ENCODE measurements around the gene PRKCH.

Gene PRKCH

GRCh38 chr14:61508526-61508925 lies 187.1 kb downstream of the PRKCH start:
- DNase-seq: no peak
- H3K9me3 Mint-ChIP-seq: peaks cover 8% of the 10 kb centered on the region
- no peak overlapping the region for H3K4me3 Mint-ChIP-seq
- H3K36me3 Mint-ChIP-seq: peaks cover 75% of the 10 kb centered on the region
- H3K4me1 Mint-ChIP-seq: peaks cover 90% of the 10 kb centered on the region
- peak overlapping the region; percentile 53 for H3K27ac Mint-ChIP-seq
- no peaks in the 10 kb centered on the region for H3K27me3 Mint-ChIP-seq
- CTCF ChIA-PET: interaction anchor here (1.0 kb wide), 1 partner anchor 29 kb away, joined by 3 read pairs; no protein-coding TSS in a partner anchor

- peaks cover 87% of the 10 kb centered on the region for H3K4me1 Mint-ChIP-seq
- H3K4me3 Mint-ChIP-seq: no peak overlapping the region
- no peaks in the 10 kb centered on the region for H3K9me3 Mint-ChIP-seq
- peaks cover 79% of the 10 kb centered on the region for H3K36me3 Mint-ChIP-seq
- peak overlapping the region; percentile 86 for H3K27ac Mint-ChIP-seq
- no peak for DNase-seq
- CTCF ChIA-PET: interaction anchor here (1.2 kb wide), 1 partner anchor 34 kb away, joined by 3 read pairs; no protein-coding TSS in a partner anchor
- no peaks in the 10 kb centered on the region for H3K27me3 Mint-ChIP-seq
Observed at GRCh38 chr14:61510736-61511557, 189.6 kb downstream of the PRKCH start.

GRCh38 chr14:61511558-61511948 lies 190.2 kb downstream of the PRKCH start:
- Mint-ChIP-seq H3K36me3 (peaks cover 77% of the 10 kb centered on the region), H3K9me3 (no peaks in the 10 kb centered on the region), H3K4me3 (no peak overlapping the region), H3K27ac (peak overlapping the region; percentile 86), H3K27me3 (no peaks in the 10 kb centered on the region), H3K4me1 (peaks cover 85% of the 10 kb centered on the region)
- peak; percentile 37 for DNase-seq
- CTCF ChIA-PET: interaction anchor here (0.8 to 1.3 kb wide), 4 partner anchors 35 to 326 kb away, joined by 3 read pairs; no protein-coding TSS in a partner anchor

GRCh38 chr14:61512026-61512834 lies 190.9 kb downstream of the PRKCH start:
- no peak for DNase-seq
- peaks cover 76% of the 10 kb centered on the region for H3K36me3 Mint-ChIP-seq
- H3K9me3 Mint-ChIP-seq: no peaks in the 10 kb centered on the region
- CTCF ChIA-PET: interaction anchor here (0.6 to 1.8 kb wide), 7 partner anchors 9 to 325 kb away, joined by 3 to 10 read pairs (median 3); no protein-coding TSS in a partner anchor
- H3K4me1 Mint-ChIP-seq: peaks cover 86% of the 10 kb centered on the region
- no peaks in the 10 kb centered on the region for H3K27me3 Mint-ChIP-seq
- peak overlapping the region; percentile 86 for H3K27ac Mint-ChIP-seq
- H3K4me3 Mint-ChIP-seq: peak overlapping the region; percentile 2

GRCh38 chr14:61513986-61514830 lies 192.8 kb downstream of the PRKCH start:
- no peak overlapping the region for H3K27ac Mint-ChIP-seq
- CTCF ChIA-PET: no interaction called here
- peaks cover 82% of the 10 kb centered on the region for H3K4me1 Mint-ChIP-seq
- no peaks in the 10 kb centered on the region for H3K9me3 Mint-ChIP-seq
- no peak for DNase-seq
- peaks cover 68% of the 10 kb centered on the region for H3K36me3 Mint-ChIP-seq
- H3K4me3 Mint-ChIP-seq: no peak overlapping the region
- H3K27me3 Mint-ChIP-seq: no peaks in the 10 kb centered on the region

- H3K9me3 Mint-ChIP-seq: no peaks in the 10 kb centered on the region
- H3K4me3 Mint-ChIP-seq: no peak overlapping the region
- DNase-seq: no peak
- peaks cover 68% of the 10 kb centered on the region for H3K36me3 Mint-ChIP-seq
- CTCF ChIA-PET: no interaction called here
- peaks cover 75% of the 10 kb centered on the region for H3K4me1 Mint-ChIP-seq
- peak overlapping the region; percentile 43 for H3K27ac Mint-ChIP-seq
- H3K27me3 Mint-ChIP-seq: no peaks in the 10 kb centered on the region
Observed at GRCh38 chr14:61514927-61515326, 193.5 kb downstream of the PRKCH start.

- CTCF ChIA-PET: interaction anchor here (0.8 kb wide), 1 partner anchor 9 kb away, joined by 3 read pairs; no protein-coding TSS in a partner anchor
- Mint-ChIP-seq H3K27me3 (no peaks in the 10 kb centered on the region), H3K4me3 (no peak overlapping the region), H3K36me3 (peaks cover 66% of the 10 kb centered on the region), H3K9me3 (no peaks in the 10 kb centered on the region), H3K27ac (no peak overlapping the region), H3K4me1 (peaks cover 71% of the 10 kb centered on the region)
- DNase-seq: no peak
Observed at GRCh38 chr14:61515436-61516117, 194.2 kb downstream of the PRKCH start.

GRCh38 chr14:61516118-61516743 lies 194.9 kb downstream of the PRKCH start:
- CTCF ChIA-PET: interaction anchor here (0.8 kb wide), 1 partner anchor 10 kb away, joined by 3 read pairs; no protein-coding TSS in a partner anchor
- H3K4me3 Mint-ChIP-seq: no peak overlapping the region

GRCh38 chr14:61516964-61517653 lies 195.7 kb downstream of the PRKCH start:
- CTCF ChIA-PET: no interaction called here

More at GRCh38 chr14:61516118-61516743, 194.9 kb downstream of the PRKCH start:
- no peak for DNase-seq
- peaks cover 65% of the 10 kb centered on the region for H3K4me1 Mint-ChIP-seq
- H3K36me3 Mint-ChIP-seq: peaks cover 63% of the 10 kb centered on the region
- H3K27me3 Mint-ChIP-seq: no peaks in the 10 kb centered on the region
- H3K9me3 Mint-ChIP-seq: no peaks in the 10 kb centered on the region
- no peak overlapping the region for H3K27ac Mint-ChIP-seq

GRCh38 chr14:61517911-61518384 lies 196.6 kb downstream of the PRKCH start:
- no peak overlapping the region for H3K27ac Mint-ChIP-seq
- no peaks in the 10 kb centered on the region for H3K27me3 Mint-ChIP-seq
- H3K4me1 Mint-ChIP-seq: peaks cover 62% of the 10 kb centered on the region
- H3K4me3 Mint-ChIP-seq: no peak overlapping the region
- DNase-seq: no peak
- CTCF ChIA-PET: no interaction called here
- H3K36me3 Mint-ChIP-seq: peaks cover 74% of the 10 kb centered on the region
- H3K9me3 Mint-ChIP-seq: no peaks in the 10 kb centered on the region

More at GRCh38 chr14:61516964-61517653, 195.7 kb downstream of the PRKCH start:
- Mint-ChIP-seq H3K27ac (no peak overlapping the region), H3K4me1 (peaks cover 59% of the 10 kb centered on the region), H3K36me3 (peaks cover 68% of the 10 kb centered on the region), H3K9me3 (no peaks in the 10 kb centered on the region), H3K27me3 (no peaks in the 10 kb centered on the region), H3K4me3 (no peak overlapping the region)
- no peak for DNase-seq

GRCh38 chr14:61518403-61518802 lies 197.0 kb downstream of the PRKCH start:
- no peaks in the 10 kb centered on the region for H3K27me3 Mint-ChIP-seq
- H3K9me3 Mint-ChIP-seq: no peaks in the 10 kb centered on the region
- H3K4me3 Mint-ChIP-seq: no peak overlapping the region
- H3K4me1 Mint-ChIP-seq: peaks cover 64% of the 10 kb centered on the region
- no peak for DNase-seq
- no peak overlapping the region for H3K27ac Mint-ChIP-seq
- H3K36me3 Mint-ChIP-seq: peaks cover 72% of the 10 kb centered on the region
- CTCF ChIA-PET: no interaction called here

GRCh38 chr14:61519106-61519505 lies 197.7 kb downstream of the PRKCH start:
- Mint-ChIP-seq H3K27ac (no peak overlapping the region), H3K9me3 (no peaks in the 10 kb centered on the region), H3K36me3 (peaks cover 68% of the 10 kb centered on the region), H3K4me1 (peaks cover 67% of the 10 kb centered on the region), H3K27me3 (no peaks in the 10 kb centered on the region), H3K4me3 (no peak overlapping the region)
- CTCF ChIA-PET: interaction anchor here (0.6 kb wide), 1 partner anchor 243 kb away, joined by 3 read pairs; no protein-coding TSS in a partner anchor
- DNase-seq: no peak
